Spleen (tissue), 13 donors: ENCODE results near the gene SYPL2. TPM values are rescaled to one million over a fixed set of nuclear protein-coding genes. Genes with fewer than 3 reads are reported as not detected.
A peak's percentile ranks its signal among the peaks of the same experiment; 100 is the strongest.

Experiments used
- DNase-seq: peaks from one replicate; pipeline ENCODE4 v3.0.0-alpha.2; 2020
- H3K27ac ChIP-seq, 8 donors: fragments of 200-600 bp; sonication (generic) in 7 of 8; 1 replicate in 4 of 8; 2 replicates in 4 of 8; pipeline versions ENCODE4 v1.5.0 to v1.8.0; 2016 to 2021; ENCODE audit warnings: inconsistent platforms in 4 of 8, mild to moderate bottlenecking in 4 of 8, moderate library complexity in 1 of 8
- H3K27me3 ChIP-seq, 7 donors: fragments of 200-600 bp; sonication (generic) in 6 of 7; replicated peaks in 1 of 7; 1 replicate in 4 of 7; 2 replicates in 3 of 7; pipeline versions ENCODE4 v1.5.0 to v1.8.0; 2016 to 2021; ENCODE audit warnings: inconsistent platforms in 3 of 7, mild to moderate bottlenecking in 1 of 7
- H3K36me3 ChIP-seq, 6 donors: fragments of 200-600 bp; sonication (generic) in 5 of 6; 1 replicate in 4 of 6; 2 replicates in 2 of 6; pipeline versions ENCODE4 v1.5.0 to v1.8.0; 2016 to 2021; ENCODE audit warnings: inconsistent platforms in 2 of 6
- H3K4me1 ChIP-seq, 6 donors: fragments of 200-600 bp; sonication (generic) in 5 of 6; 1 replicate in 3 of 6; 2 replicates in 3 of 6; pipeline versions ENCODE4 v1.5.0 to v1.8.0; 2016 to 2021; ENCODE audit warnings: inconsistent platforms in 3 of 6
- H3K4me3 ChIP-seq, 8 donors: fragments of 200-600 bp; sonication (generic) in 7 of 8; 1 replicate in 4 of 8; 2 replicates in 4 of 8; pipeline versions ENCODE4 v1.5.0 to v1.8.0; 2016 to 2021; ENCODE audit warnings: inconsistent platforms in 4 of 8, mild to moderate bottlenecking in 4 of 8, moderate library complexity in 2 of 8
- H3K9me3 ChIP-seq, 8 donors: fragments of 200-600 bp; sonication (generic) in 7 of 8; 1 replicate in 4 of 8; 2 replicates in 4 of 8; pipeline versions ENCODE4 v1.5.0 to v1.8.0; 2016 to 2021; ENCODE audit warnings: inconsistent platforms in 4 of 8
- POLR2A ChIP-seq, 3 donors: fragments of 450-650 bp; IDR thresholded peaks; one replicate each; pipeline ENCODE4 v1.5.1; 2017; ENCODE audit warnings: antibody characterized with exemption in 3 of 3, mild to moderate bottlenecking in 1 of 3
- POLR2AphosphoS5 ChIP-seq, 3 donors: sonication (generic); formaldehyde crosslinking; IDR thresholded peaks; one replicate each; pipeline ENCODE4 v1.5.1; 2017; ENCODE audit warnings: antibody characterized with exemption in 3 of 3
- WGBS, 5 donors: extraction: QIAGEN DNeasy Blood & Tissue Kit in 3 of 5; methylation state at CpG; one replicate each; pipeline versions ENCODE4 v1.1.5 to v1.1.7; 2013 to 2018; 5-methylcytosine and 5-hydroxymethylcytosine counted together
- intact Hi-C: fragments of 100-400 bp; cut with DNase I; formaldehyde crosslinking; loops from one replicate; pipeline ENCODE4 v1.15.0; 2023; ENCODE audit warnings: low total_unique reads
- long read RNA-seq, 2 donors: transcript quantifications; one replicate each; lab custom pipeline, GENCODE V29; 2026
- polyA plus RNA-seq, 3 donors: library from polyadenylated mRNA; stranded (reverse); fragments of 200-250 nt; gene quantifications; one replicate each; pipeline ENCODE4 v1.2.1, GENCODE V29; 2013
- total RNA-seq, 7 donors: library from RNA; depleted of rRNA in 3 of 7; stranded (reverse); fragments of >200 nt in 3 of 7; fragmentation: NEBNext Ultra II Directional in 4 of 7; extraction: Animal tissue kit (Norgen Biotek cat#: 25700) in 4 of 7; gene quantifications; one replicate each; pipeline versions ENCODE4 v1.1.0 to v1.2.1, GENCODE V29; 2016 to 2021
- TF ChIP-seq, protein P1 (sequence below), 11 experiments: fragments of 200-600 bp in 7 of 11; fragments of 450-650 bp in 4 of 11; sonication (generic) in 4 of 11; IDR thresholded peaks in 8 of 11; conservative IDR thresholded peaks in 3 of 11; 1 replicate in 7 of 11; 2 replicates in 4 of 11; pipeline versions ENCODE4 v1.4.0 to v1.8.0; 2016 to 2021; ENCODE audit warnings: antibody characterized with exemption in 11 of 11, inconsistent platforms in 4 of 11, mild to moderate bottlenecking in 1 of 11
- donor health status: healthy with polysubstance abuse.
- donor health status: DM: no; HTN: no; CAD: no; lungs with moderate emphysema.
- donor health status: DM: no; HTN: no; CAD: no.
- donor health status: Bipolar disorder and iron deficiency.
- donor health status: healthy.
- donor health status: DM: no; HTN: no; CAD: no.
- donor health status: DM: yes; HTN: yes; CAD: no.

The SYPL2 gene
- total RNA-seq, result 1 to 10 TPM in 5 of 7 donors, under 1 TPM in 2; 0.46 to 2.5 (median 1.3) TPM
- polyA plus RNA-seq, result under 1 TPM; 0.26 to 0.51 (median 0.41) TPM
- long read RNA-seq, donor 1, result 0 reads
- long read RNA-seq, donor 2, result 0 reads

DNA sequence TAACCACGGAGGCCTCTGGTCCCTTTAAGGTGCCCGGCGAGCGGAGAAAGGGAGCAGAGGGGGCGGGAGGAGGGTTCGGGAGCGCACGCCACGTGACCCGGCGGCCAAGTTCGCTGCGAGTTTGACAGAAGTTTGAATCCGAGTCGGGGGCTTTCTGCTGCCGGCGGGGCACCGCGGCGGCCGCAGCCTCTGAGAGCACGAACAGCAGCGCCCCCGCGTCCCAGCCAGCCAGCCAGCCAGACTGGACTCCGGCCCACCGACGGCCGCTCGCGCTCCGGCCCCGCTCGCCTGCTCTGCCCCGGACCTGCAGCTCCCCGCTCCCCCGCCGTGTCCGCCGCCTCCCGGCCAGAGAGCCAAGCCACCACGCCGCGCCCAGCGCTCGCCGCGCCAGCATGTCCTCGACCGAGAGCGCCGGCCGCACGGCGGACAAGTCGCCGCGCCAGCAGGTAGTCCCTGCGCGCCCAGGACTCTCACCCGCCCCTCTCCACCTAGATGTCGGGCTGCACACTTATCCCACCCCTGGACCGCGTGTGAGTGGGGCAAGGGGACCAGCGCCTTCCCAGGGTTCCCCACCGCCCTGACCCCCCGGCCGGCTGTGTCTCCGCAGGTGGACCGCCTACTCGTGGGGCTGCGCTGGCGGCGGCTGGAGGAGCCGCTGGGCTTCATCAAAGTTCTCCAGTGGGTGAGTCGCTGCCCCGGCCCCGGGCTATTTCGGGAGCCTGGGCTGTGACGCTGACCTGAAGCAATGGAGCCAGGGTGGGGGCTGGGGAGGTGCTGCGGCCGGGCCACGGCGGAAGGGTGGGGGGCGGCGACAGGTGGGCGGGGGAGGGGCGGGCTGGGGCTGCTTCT is at the start of gene SYPL2:
Gene SYPL2 (plus strand): TSS at position 95 of the 849 bp plus-strand sequence. CDS start 298 bp downstream, at position 393.
- DNase-seq, result peak; percentile 80
- Histone ChIP-seq H3K27ac (peak within 1 kb of the TSS in 4 of 8 donors; percentile 15 to 59 (median 40)), H3K4me1 (peaks cover 0 to 25% (median 17%) of the 10 kb centered on the region in 6 donors), H3K4me3 (peak within 1 kb of the TSS; percentile 48 to 80 (median 57)), H3K27me3 (peaks cover 0 to 98% (median 37%) of the 10 kb centered on the region in 7 donors), H3K36me3 (no peaks in the 10 kb centered on the region), H3K9me3 (no peaks in the 10 kb centered on the region)
- intact Hi-C loops, result no loop called here
- WGBS, 5 donors, result 1 to 19% (median 2%) methylated on average over 8 to 88 of the region's 88 CpGs
- TF ChIP-seq, protein P1, sequence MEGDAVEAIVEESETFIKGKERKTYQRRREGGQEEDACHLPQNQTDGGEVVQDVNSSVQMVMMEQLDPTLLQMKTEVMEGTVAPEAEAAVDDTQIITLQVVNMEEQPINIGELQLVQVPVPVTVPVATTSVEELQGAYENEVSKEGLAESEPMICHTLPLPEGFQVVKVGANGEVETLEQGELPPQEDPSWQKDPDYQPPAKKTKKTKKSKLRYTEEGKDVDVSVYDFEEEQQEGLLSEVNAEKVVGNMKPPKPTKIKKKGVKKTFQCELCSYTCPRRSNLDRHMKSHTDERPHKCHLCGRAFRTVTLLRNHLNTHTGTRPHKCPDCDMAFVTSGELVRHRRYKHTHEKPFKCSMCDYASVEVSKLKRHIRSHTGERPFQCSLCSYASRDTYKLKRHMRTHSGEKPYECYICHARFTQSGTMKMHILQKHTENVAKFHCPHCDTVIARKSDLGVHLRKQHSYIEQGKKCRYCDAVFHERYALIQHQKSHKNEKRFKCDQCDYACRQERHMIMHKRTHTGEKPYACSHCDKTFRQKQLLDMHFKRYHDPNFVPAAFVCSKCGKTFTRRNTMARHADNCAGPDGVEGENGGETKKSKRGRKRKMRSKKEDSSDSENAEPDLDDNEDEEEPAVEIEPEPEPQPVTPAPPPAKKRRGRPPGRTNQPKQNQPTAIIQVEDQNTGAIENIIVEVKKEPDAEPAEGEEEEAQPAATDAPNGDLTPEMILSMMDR (IDR thresholded peaks at IDR 0.05 in 8 of 11, conservative IDR thresholded peaks at IDR 0.05 in 3 of 11), result no peak
- TF ChIP-seq POLR2AphosphoS5 (IDR thresholded peaks at IDR 0.05), result peak in 2 of 3 donors; percentile 26 to 32

DNA sequence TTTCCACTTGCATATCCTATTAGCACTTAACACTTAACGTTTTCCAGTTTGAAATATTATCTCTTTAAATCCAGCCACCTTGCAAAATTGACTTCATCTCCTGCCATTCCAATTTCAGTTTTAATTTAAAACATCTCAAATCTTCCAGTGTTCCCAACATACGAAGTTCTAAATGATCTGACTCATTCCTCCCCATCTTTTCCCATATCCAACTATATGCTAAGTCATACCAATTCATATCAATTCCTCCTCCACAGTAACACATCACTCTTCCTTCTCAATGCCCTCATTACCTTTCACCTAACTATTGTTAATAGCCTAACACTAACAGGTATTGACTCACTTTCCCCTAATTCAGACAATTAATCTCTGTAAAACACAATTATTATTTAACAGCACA is 42.8 kb upstream of the SYPL2 start:
- H3K4me3 ChIP-seq, result no peak overlapping the region
- whole genome bisulfite sequencing, 5 donors, result 58 to 89% (median 72%) methylated on average over 2 of the region's 2 CpGs

DNA sequence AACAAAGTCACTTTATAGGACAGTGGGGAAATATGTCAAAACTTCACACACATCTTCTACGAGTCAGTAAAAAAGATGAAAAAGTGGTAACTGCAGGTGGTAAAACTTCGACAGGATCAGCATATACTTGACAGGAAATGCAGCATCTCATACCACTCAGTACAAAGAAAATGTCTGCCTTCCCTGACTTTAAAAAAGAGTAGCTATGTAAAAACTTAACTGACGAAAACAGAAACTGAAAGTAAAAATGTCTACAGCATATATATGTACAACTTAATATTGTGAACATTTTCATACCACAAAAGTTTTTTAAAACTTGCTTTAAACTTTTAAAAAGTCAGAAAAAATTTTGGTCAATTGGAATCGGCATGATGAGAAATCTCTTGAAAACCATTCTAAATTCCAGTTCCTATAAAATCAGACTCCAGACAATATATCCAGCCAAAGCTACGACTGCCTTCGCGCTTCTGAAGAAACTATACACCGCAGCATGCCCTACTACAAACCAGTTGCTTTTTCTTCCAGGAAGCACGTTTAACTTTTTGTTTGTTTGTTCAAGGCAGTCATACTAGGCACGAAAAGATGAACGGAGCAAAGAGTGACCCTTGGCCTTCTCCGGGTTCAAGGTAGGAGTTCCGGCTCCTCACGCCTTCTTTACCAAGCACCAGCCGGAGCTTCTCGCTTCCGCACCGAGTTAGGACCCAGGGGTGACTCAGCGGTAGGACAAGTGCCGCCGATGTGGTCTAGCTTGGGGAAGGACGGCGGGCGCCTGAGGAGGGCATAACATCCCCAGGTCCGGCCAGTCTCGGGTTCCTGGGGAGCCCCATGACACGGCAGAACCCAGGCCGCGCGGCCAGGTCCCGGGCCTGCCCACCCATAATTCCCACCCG is 40.7 kb upstream of the SYPL2 start:
- Histone ChIP-seq H3K9me3 (no peaks in the 10 kb centered on the region), H3K36me3 (peaks cover 0 to 21% (median 10%) of the 10 kb centered on the region in 6 donors), H3K4me1 (peaks cover 13 to 56% (median 47%) of the 10 kb centered on the region in 6 donors), H3K27ac (peak overlapping the region; percentile 85 to 96 (median 90)), H3K4me3 (peak overlapping the region; percentile 87 to 99 (median 92)), H3K27me3 (no peaks in the 10 kb centered on the region)
- TF ChIP-seq POLR2A (IDR thresholded peaks at IDR 0.05) (no peak), POLR2AphosphoS5 (IDR thresholded peaks at IDR 0.05) (no peak)
- TF ChIP-seq, protein P1 (IDR thresholded peaks at IDR 0.05 in 8 of 11, conservative IDR thresholded peaks at IDR 0.05 in 3 of 11), result no peak
- DNase-seq, result no peak
- WGBS, 5 donors, result 0 to 1% (median 0%) methylated on average over 27 to 32 of the region's 32 CpGs
- intact Hi-C loops, result loop anchor here (2.0 to 10.0 kb wide), 2 partner anchors 57 to 109 kb away; partner anchors contain the start of genes ATXN7L2 and GPR61

More for the DNA sequence above, 42.8 kb upstream of the SYPL2 start:
- intact Hi-C loops, result loop anchor here (10.0 kb wide), 1 partner anchor 111 kb away; the partner anchor contains the start of gene GPR61
- H3K27me3 ChIP-seq, result no peaks in the 10 kb centered on the region
- no peak overlapping the region for H3K27ac ChIP-seq
- H3K4me1 ChIP-seq, result peaks cover 13 to 56% (median 47%) of the 10 kb centered on the region in 6 donors
- DNase-seq, result no peak
- H3K9me3 ChIP-seq, result no peaks in the 10 kb centered on the region
- H3K36me3 ChIP-seq, result peaks cover 0 to 42% (median 31%) of the 10 kb centered on the region in 6 donors
- TF ChIP-seq POLR2A (IDR thresholded peaks at IDR 0.05) (no peak), POLR2AphosphoS5 (IDR thresholded peaks at IDR 0.05) (no peak)
- TF ChIP-seq, protein P1 (IDR thresholded peaks at IDR 0.05 in 8 of 11, conservative IDR thresholded peaks at IDR 0.05 in 3 of 11), result no peak
